Effector memory CD4-positive, alpha-beta T cell (primary cell): ENCODE measurements around the gene DBI.
"Not testable (repeated sequence)": the region's sequence is repeated elsewhere in the genome, so short reads cannot be mapped to it uniquely, and the experiment has no call there.

Source experiments
- DNase-seq, 3 donors: peaks; one replicate each; pipeline ENCODE4 v3.0.0-alpha.2; 2020
- H3K27ac ChIP-seq: 2 replicates; pipeline ENCODE4 v1.7.0; 2013; ENCODE audit warnings: mild to moderate bottlenecking, low read length, moderate library complexity; ENCODE audit not compliant: insufficient read depth, poor library complexity, severe bottlenecking
- H3K27me3 ChIP-seq: replicated peaks from 2 replicates; pipeline ENCODE4 v1.7.0; 2013; ENCODE audit warnings: mild to moderate bottlenecking, low read length; ENCODE audit not compliant: insufficient read depth, control insufficient read depth, poor library complexity, severe bottlenecking
- H3K36me3 ChIP-seq: 2 replicates; pipeline ENCODE4 v1.7.0; 2013; ENCODE audit warnings: mild to moderate bottlenecking, low read length, moderate library complexity; ENCODE audit not compliant: control insufficient read depth, insufficient read depth
- H3K4me1 ChIP-seq: 2 replicates; pipeline ENCODE4 v1.7.0; 2013; ENCODE audit warnings: low read length, mild to moderate bottlenecking; ENCODE audit not compliant: control insufficient read depth, insufficient read depth, poor library complexity, severe bottlenecking
- H3K4me3 ChIP-seq: 2 replicates; pipeline ENCODE4 v1.7.0; 2013; ENCODE audit warnings: low read length, low read depth, mild to moderate bottlenecking; ENCODE audit not compliant: insufficient read depth, poor library complexity, severe bottlenecking
- H3K9me3 ChIP-seq: 2 replicates; pipeline ENCODE4 v1.7.0; 2013; ENCODE audit warnings: mild to moderate bottlenecking, low read length, moderate library complexity; ENCODE audit not compliant: control insufficient read depth

DBI gene

DNA sequence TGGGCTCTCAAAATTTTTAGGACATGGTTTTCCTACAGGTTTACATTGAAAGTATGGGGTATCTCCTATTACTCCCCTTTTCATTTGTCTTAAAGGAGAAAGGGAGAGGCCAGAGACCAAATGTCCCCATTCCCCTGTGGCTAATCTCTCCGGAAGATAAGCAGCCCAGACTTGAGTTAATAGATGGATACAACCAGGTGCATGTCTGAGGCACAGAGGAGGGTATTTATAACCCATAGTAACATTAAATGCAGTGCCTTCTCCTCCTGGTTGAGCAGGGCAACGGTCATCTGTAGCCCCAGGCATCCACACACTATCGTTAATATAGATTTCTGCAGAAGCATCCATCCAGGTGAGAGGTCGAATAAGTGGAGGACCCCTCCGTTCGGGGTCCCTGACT is 9.6 kb downstream of the DBI start:
- H3K27ac ChIP-seq, H3K4me3 ChIP-seq, H3K27me3 ChIP-seq, H3K9me3 ChIP-seq, DNase-seq, H3K4me1 ChIP-seq: not testable (repeated sequence)
- H3K36me3 ChIP-seq: peaks cover 22% of the 10 kb centered on the region

DNA sequence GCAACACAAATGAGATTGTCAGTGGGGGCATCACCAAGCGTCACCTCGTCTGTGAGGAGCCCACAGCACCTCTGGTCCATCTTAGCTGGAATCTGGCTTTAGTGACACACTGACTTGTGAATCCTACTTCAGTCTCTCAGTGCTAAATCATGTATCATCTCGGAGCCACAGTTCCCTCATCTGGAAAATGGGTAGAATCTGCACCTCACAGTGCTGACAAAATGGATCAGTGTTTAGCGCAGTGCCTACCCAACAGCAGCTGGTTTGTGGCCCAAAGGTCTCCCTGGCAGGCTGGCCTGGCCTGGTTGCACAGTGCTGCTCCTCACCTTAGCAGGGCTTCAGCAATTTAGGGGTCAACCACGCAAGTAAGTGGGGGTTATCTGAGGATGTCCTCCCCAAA is 10.0 kb downstream of the DBI start:
- Histone ChIP-seq H3K9me3 (no peaks in the 10 kb centered on the region), H3K4me3 (no peak overlapping the region), H3K27ac (no peak overlapping the region), H3K27me3 (no peaks in the 10 kb centered on the region), H3K36me3 (peaks cover 18% of the 10 kb centered on the region), H3K4me1 (no peaks in the 10 kb centered on the region)
- DNase-seq: no peak

DNA sequence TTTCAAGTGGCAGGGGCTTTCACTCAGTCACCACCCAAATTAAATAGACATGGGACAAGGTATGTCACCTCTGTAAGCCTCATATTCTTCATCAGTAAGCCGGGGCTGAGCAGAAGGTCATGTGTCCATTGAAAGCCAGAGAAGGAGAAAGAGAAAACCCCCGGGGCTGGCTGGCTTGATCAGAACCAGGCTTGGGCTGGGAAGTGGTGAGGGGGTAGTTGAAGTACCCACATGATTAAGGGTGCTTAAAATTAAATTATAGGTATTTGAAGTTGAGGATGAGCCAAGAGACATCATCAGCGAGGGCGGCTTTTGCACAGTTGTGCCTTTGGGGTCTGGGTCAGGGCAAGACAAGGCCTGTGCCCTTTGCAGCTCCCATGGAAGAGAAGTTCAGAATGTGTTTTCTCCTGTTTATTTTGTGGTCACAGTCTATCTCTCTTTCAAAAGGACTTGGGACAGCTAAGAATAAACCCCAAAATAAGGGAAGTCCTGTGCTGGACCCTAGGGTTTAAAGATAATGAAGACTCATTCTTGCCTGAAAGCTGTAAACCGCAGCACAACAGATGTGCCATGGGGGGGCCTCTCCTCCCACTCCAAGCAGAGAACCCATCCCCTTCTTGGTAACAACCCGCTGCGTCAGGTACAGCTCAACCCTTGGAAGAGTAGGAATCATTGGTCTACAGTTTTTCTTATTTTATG is 10.7 kb downstream of the DBI start:
- no peaks in the 10 kb centered on the region for H3K4me1 ChIP-seq
- peaks cover 12% of the 10 kb centered on the region for H3K36me3 ChIP-seq
- no peak overlapping the region for H3K27ac ChIP-seq
- DNase-seq: no peak
- no peaks in the 10 kb centered on the region for H3K9me3 ChIP-seq
- H3K4me3 ChIP-seq: no peak overlapping the region
- H3K27me3 ChIP-seq: no peaks in the 10 kb centered on the region

DNA sequence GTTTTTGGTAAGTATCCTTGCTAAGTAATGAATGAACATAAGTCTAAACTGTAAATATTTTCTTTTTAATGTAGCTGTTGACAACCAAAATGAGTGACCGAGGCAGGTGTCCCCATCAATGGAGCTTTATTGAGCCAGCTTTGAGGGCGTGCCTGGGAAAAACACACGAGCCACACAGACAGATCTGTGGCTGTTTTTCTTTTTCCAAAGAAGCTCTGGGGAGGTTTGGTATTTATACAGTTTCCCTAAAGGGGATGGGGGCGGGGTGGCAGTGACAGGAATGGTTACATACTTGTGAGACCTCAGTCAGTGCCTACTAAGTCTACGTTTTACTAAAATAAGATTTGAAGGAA is 11.2 kb downstream of the DBI start:
- Histone ChIP-seq H3K4me3 (no peak overlapping the region), H3K27me3 (no peaks in the 10 kb centered on the region), H3K27ac (no peak overlapping the region), H3K9me3 (no peaks in the 10 kb centered on the region), H3K36me3 (peaks cover 7% of the 10 kb centered on the region), H3K4me1 (no peaks in the 10 kb centered on the region)
- DNase-seq: no peak

DNA sequence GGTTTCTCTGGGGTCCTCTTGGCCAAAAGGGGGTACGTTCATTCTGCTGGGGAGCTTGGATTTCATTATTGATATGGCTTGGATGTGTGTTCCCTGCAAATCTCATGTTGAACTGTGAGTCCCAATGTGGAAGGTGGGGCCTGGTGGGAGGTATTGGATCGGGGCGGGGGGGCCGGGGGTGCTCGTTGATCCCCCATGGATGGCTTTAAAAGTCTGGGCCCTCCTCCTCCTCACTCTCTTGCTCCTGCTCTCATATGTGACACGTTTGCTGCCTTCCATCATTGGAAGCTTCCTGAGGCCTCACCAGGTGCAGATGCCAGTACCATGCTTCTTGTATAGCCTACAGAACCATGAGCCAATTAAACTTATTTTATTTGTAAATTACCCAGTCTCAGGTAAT is 11.8 kb downstream of the DBI start:
- no peaks in the 10 kb centered on the region for H3K4me1 ChIP-seq
- H3K36me3 ChIP-seq: peaks cover under 1% of the 10 kb centered on the region
- DNase-seq: no peak
- no peak overlapping the region for H3K4me3 ChIP-seq
- H3K27ac ChIP-seq: no peak overlapping the region
- H3K9me3 ChIP-seq: no peaks in the 10 kb centered on the region
- no peaks in the 10 kb centered on the region for H3K27me3 ChIP-seq

DNA sequence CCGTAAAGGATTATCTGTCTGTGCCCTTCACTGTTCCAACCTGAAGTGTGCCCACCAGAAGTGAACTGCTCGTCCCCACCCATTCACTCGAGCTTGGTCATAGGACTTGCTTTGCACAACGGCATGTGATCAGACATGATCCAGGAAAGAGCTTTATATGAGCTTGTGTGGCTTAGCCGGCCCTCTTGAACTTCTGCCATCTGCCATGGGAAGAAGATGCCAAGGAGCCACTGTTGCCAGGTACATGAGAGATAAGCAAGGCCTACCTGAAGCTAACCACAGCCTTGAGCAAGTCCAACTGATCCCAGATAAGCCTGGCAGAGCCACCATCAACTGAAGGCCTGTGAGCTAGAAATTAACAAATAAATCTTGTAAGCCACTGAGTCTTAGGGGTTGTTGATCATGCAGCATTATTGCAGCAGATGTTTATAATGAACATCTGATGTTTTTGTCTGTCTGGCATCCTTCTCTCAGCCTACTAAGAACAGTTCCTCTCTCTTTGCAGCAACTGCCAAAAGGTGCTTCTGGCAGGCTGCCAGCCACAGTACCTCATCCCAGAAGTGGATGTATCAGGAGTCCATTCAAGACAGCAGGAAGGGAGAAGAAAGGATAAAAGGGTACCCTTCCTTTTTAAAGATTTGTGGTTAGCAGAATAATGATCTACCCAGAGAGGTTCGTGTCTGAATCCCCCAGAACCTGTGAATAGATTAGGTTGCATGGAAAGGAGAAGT is 16.8 kb downstream of the DBI start:
- Histone ChIP-seq H3K27me3 (no peaks in the 10 kb centered on the region), H3K4me1 (no peaks in the 10 kb centered on the region), H3K36me3 (no peaks in the 10 kb centered on the region), H3K4me3 (no peak overlapping the region), H3K27ac (no peak overlapping the region), H3K9me3 (no peaks in the 10 kb centered on the region)
- DNase-seq: no peak

DNA sequence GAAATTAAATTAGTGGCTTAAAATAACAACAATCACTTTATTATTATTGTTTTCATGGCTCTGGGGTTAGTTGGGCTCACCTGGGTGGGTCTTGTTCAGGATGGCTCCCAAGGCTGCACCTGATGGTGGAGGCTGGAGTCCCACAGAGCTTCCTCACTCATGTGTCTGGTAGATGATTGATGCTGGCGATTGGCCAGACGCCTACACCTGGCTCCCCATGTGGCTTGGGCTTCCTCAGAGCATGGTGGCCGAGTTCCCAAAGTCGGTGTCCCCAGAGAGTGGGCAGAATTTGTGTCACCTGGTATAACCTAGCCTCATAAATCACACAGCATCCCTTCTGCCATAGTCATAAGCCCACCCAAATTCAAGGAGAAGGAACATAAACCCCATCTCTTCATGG is 18.2 kb downstream of the DBI start:
- DNase-seq: no peak
- Histone ChIP-seq H3K36me3 (no peaks in the 10 kb centered on the region), H3K27ac (no peak overlapping the region), H3K9me3 (no peaks in the 10 kb centered on the region), H3K27me3 (no peaks in the 10 kb centered on the region), H3K4me1 (no peaks in the 10 kb centered on the region), H3K4me3 (no peak overlapping the region)

DNA sequence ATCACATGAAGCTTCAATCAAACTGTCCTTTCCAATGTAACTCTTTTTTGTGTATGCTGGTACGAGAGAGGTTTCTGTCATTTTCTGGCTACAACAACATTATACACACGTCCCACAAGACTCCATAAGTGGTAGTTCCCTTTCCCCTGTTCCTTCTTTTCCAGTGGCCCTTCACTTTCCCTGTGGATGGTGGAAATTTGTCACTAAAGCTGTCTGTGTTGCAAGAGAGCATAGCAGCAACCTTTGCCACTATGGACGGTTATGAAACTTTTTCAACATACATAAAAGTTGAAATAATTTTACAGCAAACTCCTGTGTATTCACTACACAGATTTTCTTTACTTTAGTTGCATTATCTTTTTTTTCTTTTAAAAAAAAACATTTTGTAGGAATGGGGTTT is 18.7 kb downstream of the DBI start:
- Histone ChIP-seq H3K4me3 (no peak overlapping the region), H3K27me3 (no peaks in the 10 kb centered on the region), H3K27ac (no peak overlapping the region), H3K36me3 (no peaks in the 10 kb centered on the region), H3K9me3 (no peaks in the 10 kb centered on the region), H3K4me1 (no peaks in the 10 kb centered on the region)
- no peak for DNase-seq

DNA sequence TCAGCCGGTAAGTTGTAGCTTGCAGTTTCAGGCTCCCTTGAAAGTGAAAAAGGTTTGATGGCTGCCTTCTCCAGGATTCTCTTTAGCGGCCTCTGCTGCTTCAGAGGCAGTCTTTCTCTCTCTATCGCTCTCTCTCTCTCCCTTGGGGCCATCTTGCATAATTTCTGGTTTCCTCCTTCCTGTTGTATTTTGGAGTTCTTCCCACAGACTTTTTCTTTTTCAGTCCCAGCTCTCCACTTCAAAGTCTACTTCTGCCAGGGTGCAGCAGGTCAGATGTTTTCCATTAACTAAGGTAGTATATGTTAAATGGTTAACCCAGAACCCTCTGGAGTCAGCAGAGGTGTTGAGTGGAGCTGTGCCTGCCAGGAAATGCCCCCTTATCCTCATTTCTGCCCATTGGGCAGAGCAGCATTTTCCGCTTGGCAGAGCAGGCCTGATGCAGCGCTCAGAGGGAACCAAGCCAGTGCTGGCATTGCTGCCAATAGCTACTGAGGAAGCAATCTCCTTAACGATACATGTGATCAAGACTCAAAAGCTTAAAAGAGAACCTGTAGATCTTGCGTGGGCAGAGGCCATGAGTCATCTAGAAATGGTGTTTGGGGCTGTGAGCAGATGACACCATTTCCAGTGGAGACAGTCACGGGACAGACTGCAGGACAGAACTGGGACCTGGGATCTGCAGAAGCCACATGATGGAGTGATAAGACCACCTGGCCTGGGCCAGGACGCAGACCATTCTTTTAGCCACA is 20.8 kb downstream of the DBI start:
- no peaks in the 10 kb centered on the region for H3K27me3 ChIP-seq
- no peaks in the 10 kb centered on the region for H3K4me1 ChIP-seq
- no peak overlapping the region for H3K4me3 ChIP-seq
- H3K36me3 ChIP-seq: no peaks in the 10 kb centered on the region
- H3K9me3 ChIP-seq: no peaks in the 10 kb centered on the region
- no peak for DNase-seq
- no peak overlapping the region for H3K27ac ChIP-seq
